Measurements from ENCODE around the gene GDAP2. TPM values are rescaled to one million over a fixed set of nuclear protein-coding genes. Genes with fewer than 3 reads are reported as not detected.

GDAP2 gene
- total RNA-seq, 1 experiment from 2014 or later: 24.4 TPM

- Histone ChIP-seq H4K5ac (ENCODE audit: insufficient read length, low read depth, low read length) (no peak overlapping the region), H3K23ac (ENCODE audit: insufficient read length, low read depth, low read length) (no peak overlapping the region), H2BK120ac (ENCODE audit: low read depth, low read length, poor library complexity, severe bottlenecking) (no peak overlapping the region), H3K79me2 (ENCODE audit: insufficient read depth, low read length) (no peaks in the 10 kb centered on the region), H3K14ac (ENCODE audit: insufficient read depth, low read length) (no peak overlapping the region), H2BK20ac (ENCODE audit: low read depth, low read length, poor library complexity, severe bottlenecking) (no peak overlapping the region), H3T11ph (ENCODE audit: low read length) (no peak overlapping the region), H3K23me2 (ENCODE audit: insufficient read length, low read depth, low read length, poor library complexity, severe bottlenecking) (no peaks in the 10 kb centered on the region), H2AK5ac (ENCODE audit: insufficient read length, low read length) (no peak overlapping the region), H4K20me1 (ENCODE audit: control insufficient read depth, insufficient read depth, insufficient read length) (no peaks in the 10 kb centered on the region), H2BK12ac (ENCODE audit: insufficient read length, low read depth, low read length) (no peak overlapping the region), H3K4me1 (ENCODE audit: insufficient read depth, low read length) (no peaks in the 10 kb centered on the region), H2BK5ac (ENCODE audit: insufficient read length, low read length) (no peak overlapping the region), H3K27ac (ENCODE audit: insufficient read length, low read depth, low read length) (no peak overlapping the region), H2BK15ac (ENCODE audit: low read depth, low read length) (no peak overlapping the region), H3K18ac (ENCODE audit: insufficient read length, low read depth, low read length) (no peak overlapping the region), H3K4me2 (ENCODE audit: insufficient read depth, insufficient read length, low read length) (no peak overlapping the region), H2AFZ (ENCODE audit: low read length) (no peak overlapping the region), H3K9me3 (ENCODE audit: control insufficient read depth, low read depth, low read length) (no peaks in the 10 kb centered on the region), H3K56ac (ENCODE audit: insufficient read length, low read depth, low read length) (no peak overlapping the region), H3K9ac (ENCODE audit: extremely low read depth, insufficient read length, low read length) (no peak overlapping the region), H4K91ac (ENCODE audit: insufficient read length, low read depth, low read length) (no peak overlapping the region), H3K4ac (ENCODE audit: low read depth, low read length) (no peak overlapping the region), H3K27me3 (ENCODE audit: insufficient read depth, low read length) (no peaks in the 10 kb centered on the region), H3K79me1 (ENCODE audit: insufficient read depth, low read depth, low read length, poor library complexity, severe bottlenecking) (no peaks in the 10 kb centered on the region), H4K8ac (replicated peaks; ENCODE audit: insufficient read length, low read depth, low read length) (no peak overlapping the region)
- no peak for TF ChIP-seq CTCF (conservative IDR thresholded peaks at IDR 0.05)
- H3K27ac Mint-ChIP-seq: no peak overlapping the region
- H3K27me3 Mint-ChIP-seq (ENCODE audit: low read depth): no peaks in the 10 kb centered on the region
- no peaks in the 10 kb centered on the region for H3K36me3 Mint-ChIP-seq (ENCODE audit: insufficient read depth in 1 of 3, low read depth in 3 of 3)
- no CpG with 5 or more reads among the region's 3 CpGs for WGBS (ENCODE audit: extremely low coverage, insufficient read length, low lambda C conversion rate)
- H3K4me3 Mint-ChIP-seq: no peak overlapping the region
- peaks cover 0 to 1% of the 10 kb centered on the region in 2 experiments; a peak in 1 of 5 replicates for H3K9me3 Mint-ChIP-seq
- DNase-seq: no peak
- H3K4me1 Mint-ChIP-seq: peaks cover 5 to 6% of the 10 kb centered on the region in 2 experiments
Measured at GRCh38 chr1:117838911-117839310, 90.5 kb downstream of the GDAP2 start.

All from H9 (cell line).